ENCODE data around the gene ATIC. TPM values are rescaled to one million over a fixed set of nuclear protein-coding genes. Genes with fewer than 3 reads are reported as not detected.

The ATIC gene
- total and polyA plus RNA-seq, 9 donors: 20.8 to 126 (median 63.7) TPM

GRCh38 chr2:215264374-215264773 lies 47.5 kb upstream of the ATIC start:
- no peak for DNase-seq
- 94 to 96% (median 96%) methylated on average over 4 of the region's 4 CpGs for WGBS, 3 donors
- no peaks in the 10 kb centered on the region for H3K9me3 ChIP-seq
- no peaks in the 10 kb centered on the region for H3K36me3 ChIP-seq
- H3K4me3 ChIP-seq: no peak overlapping the region
- H3K4me1 ChIP-seq (ENCODE audit: insufficient read depth): no peaks in the 10 kb centered on the region
- intact Hi-C loops (cut with DNase I): no loop called here
- no peaks in the 10 kb centered on the region for H3K27me3 ChIP-seq
- no peak for TF ChIP-seq POLR2A (IDR thresholded peaks at IDR 0.05)
- TF ChIP-seq EP300 (IDR thresholded peaks at IDR 0.05): no peak
- no peak for TF ChIP-seq CTCF (IDR thresholded peaks at IDR 0.05)
- no peak overlapping the region for H3K27ac ChIP-seq

GRCh38 chr2:215269397-215270117 lies 42.3 kb upstream of the ATIC start:
- H3K4me3 ChIP-seq: no peak overlapping the region
- no peaks in the 10 kb centered on the region for H3K27me3 ChIP-seq
- WGBS, 3 donors: 3 to 6% (median 3%) methylated on average over 12 of the region's 12 CpGs
- no peaks in the 10 kb centered on the region for H3K36me3 ChIP-seq
- no peaks in the 10 kb centered on the region for H3K9me3 ChIP-seq
- H3K4me1 ChIP-seq (ENCODE audit: insufficient read depth): no peaks in the 10 kb centered on the region
- H3K27ac ChIP-seq: no peak overlapping the region
- peak; percentile 38 to 63 (median 62) for DNase-seq
- TF ChIP-seq POLR2A (IDR thresholded peaks at IDR 0.05) (no peak), EP300 (IDR thresholded peaks at IDR 0.05) (no peak), CTCF (IDR thresholded peaks at IDR 0.05) (peak; percentile 20 to 33 (median 21))
- intact Hi-C loops (cut with DNase I): no loop called here

GRCh38 chr2:215270118-215270451 lies 41.8 kb upstream of the ATIC start:
- Histone ChIP-seq H3K4me1 (ENCODE audit: insufficient read depth) (no peaks in the 10 kb centered on the region), H3K27ac (no peak overlapping the region), H3K36me3 (no peaks in the 10 kb centered on the region), H3K9me3 (no peaks in the 10 kb centered on the region), H3K27me3 (no peaks in the 10 kb centered on the region), H3K4me3 (no peak overlapping the region)
- no peak for TF ChIP-seq POLR2A (IDR thresholded peaks at IDR 0.05)
- TF ChIP-seq EP300 (IDR thresholded peaks at IDR 0.05): no peak
- TF ChIP-seq CTCF (IDR thresholded peaks at IDR 0.05): no peak
- intact Hi-C loops (cut with DNase I): no loop called here
- DNase-seq: no peak
- 57 to 69% (median 67%) methylated on average over 4 of the region's 4 CpGs for WGBS, 3 donors

- intact Hi-C loops (cut with DNase I): no loop called here
These were observed 40.4 kb upstream of the ATIC start for GRCh38 chr2:215271446-215271845.

More at GRCh38 chr2:215271446-215271845, 40.4 kb upstream of the ATIC start:
- TF ChIP-seq CTCF (IDR thresholded peaks at IDR 0.05) (no peak), EP300 (IDR thresholded peaks at IDR 0.05) (no peak), POLR2A (IDR thresholded peaks at IDR 0.05) (no peak)
- Histone ChIP-seq H3K9me3 (no peaks in the 10 kb centered on the region), H3K4me1 (ENCODE audit: insufficient read depth) (no peaks in the 10 kb centered on the region), H3K27me3 (no peaks in the 10 kb centered on the region), H3K27ac (no peak overlapping the region), H3K4me3 (no peak overlapping the region), H3K36me3 (no peaks in the 10 kb centered on the region)
- 88 to 91% (median 90%) methylated on average over 2 of the region's 2 CpGs for WGBS, 3 donors
- no peak for DNase-seq

All from ovary (tissue), 9 donors.